H1 (cell line): Measurements from ENCODE around the gene SLC9C2. TPM values are rescaled to one million over a fixed set of nuclear protein-coding genes. Genes with fewer than 3 reads are reported as not detected.
A peak's percentile ranks its signal among the peaks of the same experiment; 100 is the strongest.

Source experiments
- CTCF ChIA-PET: fragments of 300-600 bp; sonication (Branson Sonifier 250); formaldehyde crosslinking; loops from one replicate; lab custom pipeline; 2021; ENCODE audit not compliant: partially characterized antibody; lab: Charles Lee
- POLR2A ChIA-PET: fragments of 300-600 bp; sonication (Branson Sonifier 250); formaldehyde crosslinking; loops from one replicate; lab custom pipeline; 2021; ENCODE audit warnings: inconsistent platforms; ENCODE audit not compliant: partially characterized antibody; lab: Charles Lee
- DNase-seq, 2 experiments: peaks; one replicate each; pipeline versions ENCODE4 v3.0.0 to v3.0.0-alpha.2; 2010 to 2022; ENCODE audit warnings: low spot score in 2 of 2, low read depth in 1 of 2, mixed read lengths in 1 of 2
- FAIRE-seq: peaks from 2 replicates; lab custom pipeline; 2011; peaks lifted over from hg19 to GRCh38; lab: Jason Lieb, UNC
- H2AFZ ChIP-seq: 2 replicates; pipeline ENCODE4 v1.8.1; 2012; ENCODE audit warnings: low read length, inconsistent platforms
- H2AK5ac ChIP-seq: 2 replicates; pipeline ENCODE4 v1.6.1; 2013; ENCODE audit warnings: low read depth, low read length
- H2BK120ac ChIP-seq: replicated peaks from 2 replicates; pipeline ENCODE3; 2013; ENCODE audit warnings: low read depth, low read length, inconsistent platforms
- H2BK12ac ChIP-seq: 2 replicates; pipeline ENCODE4 v1.6.1; 2013; ENCODE audit warnings: low read depth, low read length
- H2BK15ac ChIP-seq: 2 replicates; pipeline ENCODE4 v1.6.1; 2013; ENCODE audit warnings: low read length
- H2BK20ac ChIP-seq: 2 replicates; pipeline ENCODE4 v1.6.1; 2013; ENCODE audit warnings: low read length
- H2BK5ac ChIP-seq: 2 replicates; pipeline ENCODE4 v1.6.1; 2013; ENCODE audit warnings: low read depth, low read length
- H3K14ac ChIP-seq: 2 replicates; pipeline ENCODE4 v1.6.1; 2013; ENCODE audit warnings: inconsistent platforms; ENCODE audit not compliant: insufficient read length
- H3K18ac ChIP-seq: 2 replicates; pipeline ENCODE4 v1.6.1; 2013; ENCODE audit warnings: low read length; ENCODE audit errors: extremely low read depth
- H3K23ac ChIP-seq: 2 replicates; pipeline ENCODE4 v1.6.1; 2013; ENCODE audit warnings: inconsistent platforms; ENCODE audit not compliant: insufficient read length
- H3K23me2 ChIP-seq: 2 replicates; pipeline ENCODE4 v1.6.1; 2013; ENCODE audit warnings: low read depth, low read length
- H3K27ac ChIP-seq: 2 replicates; pipeline ENCODE4 v1.6.1; 2011; ENCODE audit warnings: low read depth, low read length, inconsistent platforms
- H3K27me3 ChIP-seq, 4 experiments: replicated peaks in 1 of 4; 1 replicate in 1 of 4; 2 replicates in 3 of 4; pipeline versions ENCODE4 v1.6.1 to v1.8.1; 2011 to 2013; ENCODE audit warnings: low read length in 3 of 4, mild to moderate bottlenecking in 3 of 4, inconsistent platforms in 2 of 4, mixed read lengths in 2 of 4, moderate library complexity in 1 of 4; ENCODE audit not compliant: control insufficient read depth in 3 of 4, insufficient read depth in 3 of 4; ENCODE audit errors: extremely low read depth in 1 of 4
- H3K36me3 ChIP-seq, 4 experiments: 2 replicates each; pipeline versions ENCODE4 v1.6.1 to v1.8.1; 2011 to 2013; ENCODE audit warnings: mild to moderate bottlenecking in 4 of 4, low read length in 3 of 4, moderate library complexity in 2 of 4, control low read depth in 1 of 4, inconsistent platforms in 1 of 4; ENCODE audit not compliant: insufficient read depth in 4 of 4, control insufficient read depth in 2 of 4
- H3K4ac ChIP-seq: replicated peaks from 2 replicates; pipeline ENCODE3; 2013; ENCODE audit warnings: low read length, low read depth, mixed read lengths, inconsistent platforms; ENCODE audit not compliant: insufficient read length
- H3K4me1 ChIP-seq, 4 experiments: replicated peaks in 1 of 4; 1 replicate in 1 of 4; 2 replicates in 3 of 4; pipeline versions ENCODE4 v1.6.1 to v1.8.1; 2011 to 2013; ENCODE audit warnings: low read length in 3 of 4, inconsistent platforms in 2 of 4, mixed read lengths in 1 of 4; ENCODE audit not compliant: insufficient read depth in 4 of 4, control insufficient read depth in 3 of 4
- H3K4me2 ChIP-seq, 2 experiments: 2 replicates each; pipeline versions ENCODE4 v1.6.1 to v1.8.1; 2011 to 2013; ENCODE audit warnings: low read depth in 2 of 2, low read length in 2 of 2, control low read depth in 1 of 2, inconsistent platforms in 1 of 2, mild to moderate bottlenecking in 1 of 2; ENCODE audit not compliant: insufficient read depth in 1 of 2
- H3K4me3 ChIP-seq, 4 experiments: fragments of 200-600, 300-600 bp in 1 of 4; sonication (generic), shearing (Covaris generic), sonication (Bioruptor Twin) in 1 of 4; 2 replicates each; pipeline versions ENCODE4 v1.5.1 to v1.8.1; 2011 to 2016; ENCODE audit warnings: low read length in 4 of 4, low read depth in 3 of 4, control low read depth in 2 of 4, inconsistent platforms in 2 of 4, mild to moderate bottlenecking in 2 of 4, mixed read lengths in 1 of 4, moderate library complexity in 1 of 4; ENCODE audit not compliant: insufficient read depth in 2 of 4; ENCODE audit errors: extremely low read depth in 1 of 4
- H3K56ac ChIP-seq: replicated peaks from 2 replicates; pipeline ENCODE3; 2013; ENCODE audit warnings: low read depth, mild to moderate bottlenecking, mixed read lengths, low read length, inconsistent platforms; ENCODE audit not compliant: insufficient read length
- H3K79me1 ChIP-seq: 2 replicates; pipeline ENCODE4 v1.6.1; 2013; ENCODE audit warnings: low read depth, low read length, control low read depth
- H3K79me2 ChIP-seq, 2 experiments: 2 replicates each; pipeline versions ENCODE4 v1.6.1 to v1.8.1; 2012 to 2013; ENCODE audit warnings: low read length in 2 of 2, mild to moderate bottlenecking in 2 of 2, inconsistent platforms in 1 of 2; ENCODE audit not compliant: insufficient read depth in 2 of 2, control insufficient read depth in 1 of 2
- H3K9ac ChIP-seq, 4 experiments: replicated peaks in 1 of 4; 1 replicate in 1 of 4; 2 replicates in 3 of 4; pipeline versions ENCODE4 v1.6.1 to v1.8.1; 2011 to 2013; ENCODE audit warnings: low read depth in 3 of 4, low read length in 3 of 4, control low read depth in 2 of 4, mild to moderate bottlenecking in 2 of 4, moderate library complexity in 2 of 4, inconsistent platforms in 1 of 4; ENCODE audit errors: extremely low read depth in 1 of 4
- H3K9me3 ChIP-seq, 2 experiments: 2 replicates each; pipeline versions ENCODE4 v1.6.1 to v1.8.1; 2012 to 2013; ENCODE audit warnings: mild to moderate bottlenecking in 2 of 2, moderate library complexity in 2 of 2, control low read depth in 1 of 2, inconsistent platforms in 1 of 2, low read depth in 1 of 2, low read length in 1 of 2, mixed read lengths in 1 of 2; ENCODE audit not compliant: insufficient read depth in 2 of 2
- H4K20me1 ChIP-seq, 2 experiments: replicated peaks in 1 of 2; 2 replicates each; pipeline versions ENCODE3 to v1.8.1; 2011 to 2013; ENCODE audit warnings: inconsistent platforms in 2 of 2, low read length in 2 of 2, mild to moderate bottlenecking in 1 of 2; ENCODE audit not compliant: insufficient read depth in 2 of 2, control insufficient read depth in 1 of 2
- H4K5ac ChIP-seq: 2 replicates; pipeline ENCODE4 v1.6.1; 2013; ENCODE audit warnings: low read length, low read depth, mixed read lengths, inconsistent platforms; ENCODE audit not compliant: insufficient read length
- H4K8ac ChIP-seq: 2 replicates; pipeline ENCODE4 v1.8.0; 2013; ENCODE audit warnings: mild to moderate bottlenecking, moderate library complexity, low read length, inconsistent platforms; ENCODE audit not compliant: insufficient read depth; ENCODE audit errors: extremely low read depth
- H4K91ac ChIP-seq: replicated peaks from 2 replicates; pipeline ENCODE3; 2013; ENCODE audit warnings: low read length, mixed read lengths, inconsistent platforms; ENCODE audit not compliant: insufficient read length
- CHD2 ChIP-seq: IDR thresholded peaks from 2 replicates; pipeline ENCODE4 v1.6.1; 2012; ENCODE audit warnings: low read length, improper control_type of control experiment
- HDAC6 ChIP-seq: IDR thresholded peaks from one replicate; pipeline ENCODE4 v1.7.1; 2012; ENCODE audit warnings: low read depth, mild to moderate bottlenecking, inconsistent platforms, low read length, moderate library complexity
- PHF8 ChIP-seq: fragments of 200-600 bp; sonication (generic); conservative IDR thresholded peaks from 2 replicates; pipeline ENCODE4 v1.7.1; 2012; ENCODE audit warnings: low read depth, mild to moderate bottlenecking, inconsistent platforms, low read length, moderate library complexity
- POLR2A ChIP-seq, 2 experiments: IDR thresholded peaks; 1 replicate in 1 of 2; 2 replicates in 1 of 2; pipeline ENCODE4 v1.6.1; 2011; ENCODE audit warnings: low read depth in 2 of 2, low read length in 2 of 2, mild to moderate bottlenecking in 2 of 2; ENCODE audit errors: control extremely low read depth in 1 of 2
- POLR2AphosphoS5 ChIP-seq: IDR thresholded peaks from 2 replicates; pipeline ENCODE4 v1.6.1; 2011; ENCODE audit warnings: low read depth, low read length
- SIRT6 ChIP-seq: IDR thresholded peaks from one replicate; pipeline ENCODE4 v1.7.1; 2012; ENCODE audit warnings: low read length, inconsistent platforms
- TAF7 ChIP-seq: optimal IDR thresholded peaks from 2 replicates; pipeline ENCODE3; 2011; ENCODE audit warnings: low read depth, mild to moderate bottlenecking, inconsistent platforms, low read length, moderate library complexity, borderline replicate concordance
- WGBS, 2 experiments: shearing (Covaris generic) in 1 of 2; methylation state at CpG; one replicate each; pipeline versions ENCODE4 v1.1.6 to v1.1.7; 2013 to 2015; ENCODE audit warnings: low lambda C conversion rate in 2 of 2, mixed read lengths in 2 of 2, inconsistent platforms in 1 of 2, low coverage in 1 of 2, missing lambda C conversion rate in 1 of 2; ENCODE audit not compliant: insufficient replicate concordance in 2 of 2, insufficient coverage in 1 of 2, insufficient read length in 1 of 2; ENCODE audit errors: extremely low coverage in 1 of 2, missing lambda C conversion rate in 1 of 2; 5-methylcytosine and 5-hydroxymethylcytosine counted together
- polyA plus RNA-seq, 7 experiments: library from polyadenylated mRNA; depleted of rRNA in 3 of 7; stranded (reverse) in 5 of 7; unstranded in 2 of 7; fragments of >200 nt in 5 of 7; fragments of 200-250 nt in 2 of 7; gene quantifications; 1 replicate in 5 of 7; 2 replicates in 1 of 7; 4 replicates in 1 of 7; pipeline versions ENCODE4 v1.2.1 to v1.2.3, GENCODE V29; 2011 to 2013; ENCODE audit warnings: missing spikeins in 2 of 7, mixed read lengths in 2 of 7
- total RNA-seq: library from RNA; stranded (reverse); fragmentation: NEBNext Ultra II Directional; extraction: Animal tissue kit (Norgen Biotek cat#: 25700); gene quantifications from 2 replicates; pipeline ENCODE4 v1.2.1, GENCODE V29; 2021
- TF ChIP-seq, protein P1 (sequence below): IDR thresholded peaks from 2 replicates; pipeline ENCODE4 v1.6.1; 2012; ENCODE audit warnings: inconsistent platforms

SLC9C2 gene
- total and polyA plus RNA-seq, 2 of the 8 experiments (the other 6 are each of a cell fraction or from before 2014, with no cell fraction given), result not detected

DNA sequence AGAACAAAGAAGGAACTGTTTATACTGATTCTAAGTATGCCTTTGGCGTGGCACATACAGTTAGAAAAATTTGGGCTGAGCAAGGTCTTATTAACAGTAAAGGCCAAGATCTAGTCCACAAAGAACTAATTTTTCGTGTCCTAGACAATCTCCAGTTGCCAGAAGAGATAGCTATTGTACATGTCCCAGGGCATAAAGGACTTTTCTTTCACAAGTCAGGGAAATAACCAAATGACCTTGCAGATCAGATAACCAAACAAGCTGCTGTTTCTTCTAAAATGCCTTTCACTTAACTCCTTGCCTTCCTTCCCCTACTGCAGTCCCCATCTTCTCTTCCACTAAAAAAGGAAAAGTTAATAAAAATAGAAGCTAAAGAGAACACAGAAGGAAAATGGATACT lies 36.2 kb upstream of the SLC9C2 start:
- no peak for FAIRE-seq

More for the DNA sequence above, 36.2 kb upstream of the SLC9C2 start:
- ChIA-PET POLR2A (interaction anchor here (0.6 to 4.7 kb wide), 12 partner anchors 9 to 383 kb away, joined by 3 to 23 read pairs (median 4); partner anchors contain the start of genes GAS5, PRDX6, RC3H1 and ZBTB37), CTCF (interaction anchor here (1.0 to 2.4 kb wide), 3 partner anchors 175 to 209 kb away, joined by 3 to 6 read pairs (median 6); no protein-coding TSS in a partner anchor)
- Histone ChIP-seq H3K23ac (no peak overlapping the region), H3K36me3 (peaks cover 0 to 15% (median 2%) of the 10 kb centered on the region in 4 experiments; a peak in 5 of 8 replicates), H3K79me2 (peaks cover 0 to 45% of the 10 kb centered on the region in 2 experiments; a peak in 2 of 4 replicates), H3K23me2 (no peaks in the 10 kb centered on the region; the same call in 1 of the 2 replicates), H2BK12ac (no peak overlapping the region), H4K91ac (no peak overlapping the region), H4K8ac (no peak overlapping the region), H3K9me3 (no peaks in the 10 kb centered on the region), H3K4ac (no peak overlapping the region), H3K14ac (no peak overlapping the region), H2BK15ac (no peak overlapping the region), H3K4me2 (peak overlapping the region; percentile 48 to 73; a peak in 3 of 4 replicates), H2BK20ac (no peak overlapping the region), H3K79me1 (no peaks in the 10 kb centered on the region), H3K27ac (peak overlapping the region; percentile 17; the same call in 1 of the 2 replicates), H3K4me3 (peak overlapping the region; percentile 11 to 61 (median 36); a peak in 6 of 8 replicates), H3K9ac (peak overlapping the region; percentile 79 to 98 (median 93)), H3K18ac (no peak overlapping the region), H2BK120ac (no peak overlapping the region), H4K20me1 (no peaks in the 10 kb centered on the region), H3K4me1 (peaks cover 0 to 2% (median under 1%) of the 10 kb centered on the region in 4 experiments; a peak in 4 of 7 replicates), H2AFZ (no peak overlapping the region), H4K5ac (no peak overlapping the region), H2AK5ac (no peak overlapping the region), H3K56ac (no peak overlapping the region), H2BK5ac (no peak overlapping the region), H3K27me3 (no peaks in the 10 kb centered on the region)
- 70% methylated on average over 2 of the region's 2 CpGs; no CpG with 5 or more reads in 1 of the 2 experiments for WGBS, 2 experiments
- no peak for DNase-seq
- no peak for TF ChIP-seq CHD2
- no peak for TF ChIP-seq PHF8
- TF ChIP-seq POLR2AphosphoS5, result peak; percentile 85
- TF ChIP-seq POLR2A (IDR thresholded peaks at IDR 0.05; ENCODE audit: control extremely low read depth in 1 of 2, low read depth in 2 of 2, low read length in 2 of 2), result peak; percentile 56 to 87
- no peak for TF ChIP-seq HDAC6
- TF ChIP-seq TAF7, result peak; percentile 13
- no peak for TF ChIP-seq SIRT6
- TF ChIP-seq, protein P1, sequence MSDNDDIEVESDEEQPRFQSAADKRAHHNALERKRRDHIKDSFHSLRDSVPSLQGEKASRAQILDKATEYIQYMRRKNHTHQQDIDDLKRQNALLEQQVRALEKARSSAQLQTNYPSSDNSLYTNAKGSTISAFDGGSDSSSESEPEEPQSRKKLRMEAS, result no peak
